NCI-H1048 (cell line): ENCODE data around the gene BMX.

Source experiments
- DNase-seq: peaks from one replicate; lab custom pipeline; 2025; lab: John Stamatoyannopoulos, UW

Gene BMX

GRCh38 chrX:15500497-15500966 lies at the start of gene BMX:
Gene BMX (plus strand): TSS chrX:15500807. CDS start chrX:15508354, 7,547 bp downstream.
- no peak for DNase-seq

GRCh38 chrX:15451913-15452312 lies 48.7 kb upstream of the BMX start:
- DNase-seq, result no peak

- no peak for DNase-seq
These were observed 35.9 kb upstream of the BMX start for GRCh38 chrX:15464704-15465103.

- DNase-seq, result no peak
These were observed 35.3 kb upstream of the BMX start for GRCh38 chrX:15465347-15465746.

GRCh38 chrX:15465896-15466651 lies 34.5 kb upstream of the BMX start:
- no peak for DNase-seq

GRCh38 chrX:15468036-15468435 lies 32.6 kb upstream of the BMX start:
- no peak for DNase-seq

- no peak for DNase-seq
These were observed 31.0 kb upstream of the BMX start for GRCh38 chrX:15469613-15470012.

- peak; percentile 4 for DNase-seq
These were observed 29.6 kb upstream of the BMX start for GRCh38 chrX:15471028-15471427.

- no peak for DNase-seq
These were observed 28.1 kb upstream of the BMX start for GRCh38 chrX:15472531-15472930.

GRCh38 chrX:15474028-15474427 lies 26.6 kb upstream of the BMX start:
- DNase-seq, result no peak

- no peak for DNase-seq
These were observed 25.6 kb upstream of the BMX start for GRCh38 chrX:15475021-15475420.

- DNase-seq, result no peak
These were observed 25.1 kb upstream of the BMX start for GRCh38 chrX:15475486-15475885.

- no peak for DNase-seq
These were observed 16.7 kb upstream of the BMX start for GRCh38 chrX:15483891-15484290.

- no peak for DNase-seq
These were observed 8.1 kb upstream of the BMX start for GRCh38 chrX:15492469-15492868.

- peak; percentile 59 for DNase-seq
These were observed 7.3 kb upstream of the BMX start, which contains the start of gene PIR for GRCh38 chrX:15493118-15493962. Gene PIR (minus strand): TSS chrX:15493333. CDS start chrX:15491257, 2,076 bp downstream.

GRCh38 chrX:15495801-15496200 lies 4.8 kb upstream of the BMX start:
- no peak for DNase-seq

- no peak for DNase-seq
These were observed 3.8 kb upstream of the BMX start for GRCh38 chrX:15496824-15497223.

- DNase-seq, result peak; percentile 28
These were observed 2.7 kb upstream of the BMX start for GRCh38 chrX:15497865-15498264.

- DNase-seq, result no peak
These were observed 1.9 kb upstream of the BMX start for GRCh38 chrX:15498741-15499140.

GRCh38 chrX:15499976-15500375 lies 631 bp upstream of the BMX start:
- DNase-seq, result no peak

GRCh38 chrX:15501506-15501905 lies 899 bp downstream of the BMX start:
- DNase-seq, result no peak

- DNase-seq, result peak; percentile 49
These were observed 4.1 kb downstream of the BMX start for GRCh38 chrX:15504661-15505060.

GRCh38 chrX:15505101-15505500 lies 4.5 kb downstream of the BMX start:
- DNase-seq, result no peak
